Adrenal gland (tissue), 5 donors: ENCODE data around the gene MYO18A.

Experiments used
- POLR2A ChIP-seq, 2 donors: fragments of 450-650 bp; IDR thresholded peaks; one replicate each; pipeline ENCODE4 v1.6.1; 2017; ENCODE audit warnings: antibody characterized with exemption in 2 of 2, mild to moderate bottlenecking in 2 of 2, moderate library complexity in 1 of 2
- TF ChIP-seq, protein P1 (sequence below), 6 experiments: fragments of 450-650 bp in 4 of 6; fragments of 200-600 bp in 2 of 6; sonication (generic) in 1 of 6; IDR thresholded peaks; 1 replicate in 5 of 6; 2 replicates in 1 of 6; pipeline versions ENCODE4 v1.5.1 to v1.8.0; 2016 to 2021; ENCODE audit warnings: antibody characterized with exemption in 6 of 6, mild to moderate bottlenecking in 2 of 6, moderate library complexity in 1 of 6
- donor health status: DM: no; HTN: no; CAD: no.

DNA sequence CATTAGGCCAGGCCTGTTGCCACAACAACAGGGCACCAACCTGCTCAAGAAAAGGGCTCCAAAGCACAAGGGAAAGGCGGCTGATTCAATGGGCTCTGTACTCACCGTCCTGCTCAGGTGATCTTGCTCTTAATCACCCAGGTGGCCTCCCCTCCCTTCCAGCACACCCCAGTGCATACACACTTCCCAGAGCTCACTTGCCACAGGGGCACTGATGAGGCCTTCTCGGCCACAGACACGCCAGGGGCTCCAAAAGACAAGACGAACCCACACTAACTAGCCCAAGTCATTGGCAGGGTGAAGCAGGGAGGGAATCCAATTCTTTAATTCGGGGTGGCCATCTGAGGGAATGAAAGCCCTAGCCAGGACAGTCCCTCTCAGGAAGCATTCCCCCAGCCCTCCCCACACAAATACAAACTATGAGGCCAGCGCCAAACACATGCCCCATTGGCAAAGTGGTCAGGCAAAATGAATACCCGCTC is 1.4 kb downstream of the MYO18A start:
- TF ChIP-seq, protein P1, sequence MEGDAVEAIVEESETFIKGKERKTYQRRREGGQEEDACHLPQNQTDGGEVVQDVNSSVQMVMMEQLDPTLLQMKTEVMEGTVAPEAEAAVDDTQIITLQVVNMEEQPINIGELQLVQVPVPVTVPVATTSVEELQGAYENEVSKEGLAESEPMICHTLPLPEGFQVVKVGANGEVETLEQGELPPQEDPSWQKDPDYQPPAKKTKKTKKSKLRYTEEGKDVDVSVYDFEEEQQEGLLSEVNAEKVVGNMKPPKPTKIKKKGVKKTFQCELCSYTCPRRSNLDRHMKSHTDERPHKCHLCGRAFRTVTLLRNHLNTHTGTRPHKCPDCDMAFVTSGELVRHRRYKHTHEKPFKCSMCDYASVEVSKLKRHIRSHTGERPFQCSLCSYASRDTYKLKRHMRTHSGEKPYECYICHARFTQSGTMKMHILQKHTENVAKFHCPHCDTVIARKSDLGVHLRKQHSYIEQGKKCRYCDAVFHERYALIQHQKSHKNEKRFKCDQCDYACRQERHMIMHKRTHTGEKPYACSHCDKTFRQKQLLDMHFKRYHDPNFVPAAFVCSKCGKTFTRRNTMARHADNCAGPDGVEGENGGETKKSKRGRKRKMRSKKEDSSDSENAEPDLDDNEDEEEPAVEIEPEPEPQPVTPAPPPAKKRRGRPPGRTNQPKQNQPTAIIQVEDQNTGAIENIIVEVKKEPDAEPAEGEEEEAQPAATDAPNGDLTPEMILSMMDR (IDR thresholded peaks at IDR 0.05): no peak
- TF ChIP-seq POLR2A (IDR thresholded peaks at IDR 0.05): no peak
